ENCODE measurements around the gene FOXC1. TPM values are rescaled to one million over a fixed set of nuclear protein-coding genes. Genes with fewer than 3 reads are reported as not detected.
A peak's percentile ranks its signal among the peaks of the same experiment; 100 is the strongest.

The FOXC1 gene
- total RNA-seq, 1 donor from 2014 or later, result 5.8 TPM

GRCh38 chr6:1600063-1600763 lies 9.5 kb upstream of the FOXC1 start:
- DNase-seq (ENCODE audit: low read depth in 2 of 2), result no peak

- no peak for DNase-seq (ENCODE audit: low read depth in 2 of 2)
Measured at GRCh38 chr6:1600764-1601157, 9.0 kb upstream of the FOXC1 start.

- DNase-seq (ENCODE audit: low read depth in 2 of 2), result peak in 1 of 2 donors; percentile 34
Measured at GRCh38 chr6:1601158-1602048, 8.3 kb upstream of the FOXC1 start.

GRCh38 chr6:1602049-1602713 lies 7.5 kb upstream of the FOXC1 start:
- DNase-seq (ENCODE audit: low read depth in 2 of 2), result no peak

GRCh38 chr6:1603708-1604107 lies 6.0 kb upstream of the FOXC1 start:
- DNase-seq (ENCODE audit: low read depth in 2 of 2), result no peak

GRCh38 chr6:1604158-1605003 lies 5.3 kb upstream of the FOXC1 start:
- peak; percentile 54 to 68 for DNase-seq (ENCODE audit: low read depth in 2 of 2)

GRCh38 chr6:1605004-1605892 lies 4.5 kb upstream of the FOXC1 start:
- no peak for DNase-seq (ENCODE audit: low read depth in 2 of 2)

GRCh38 chr6:1605893-1606779 lies 3.6 kb upstream of the FOXC1 start:
- no peak for DNase-seq (ENCODE audit: low read depth in 2 of 2)

- DNase-seq (ENCODE audit: low read depth in 2 of 2), result no peak
Measured at GRCh38 chr6:1606780-1607515, 2.8 kb upstream of the FOXC1 start.

GRCh38 chr6:1607516-1608221 lies 2.0 kb upstream of the FOXC1 start:
- DNase-seq (ENCODE audit: low read depth in 2 of 2), result no peak

GRCh38 chr6:1608222-1609040 lies 1.3 kb upstream of the FOXC1 start:
- DNase-seq (ENCODE audit: low read depth in 2 of 2), result no peak

GRCh38 chr6:1609041-1609647 lies 571 bp upstream of the FOXC1 start:
- peak in 1 of 2 donors; percentile 35 for DNase-seq (ENCODE audit: low read depth in 2 of 2)

GRCh38 chr6:1610497-1611321 lies 994 bp downstream of the FOXC1 start:
- DNase-seq (ENCODE audit: low read depth in 2 of 2), result peak; percentile 53 to 71

GRCh38 chr6:1611322-1611571 lies 1.5 kb downstream of the FOXC1 start:
- peak; percentile 66 to 78 for DNase-seq (ENCODE audit: low read depth in 2 of 2)

GRCh38 chr6:1611572-1612298 lies 2.0 kb downstream of the FOXC1 start:
- DNase-seq (ENCODE audit: low read depth in 2 of 2), result peak; percentile 65 to 69

Data from lung microvascular endothelial cell (primary cell).